ENCODE measurements around the gene FADS6. TPM values are rescaled to one million over a fixed set of nuclear protein-coding genes. Genes with fewer than 3 reads are reported as not detected.

The FADS6 gene
- total and polyA plus RNA-seq, 2 of the 13 experiments (the other 11 are each of a cell fraction or from before 2014, with no cell fraction given), result 0.11 TPM

DNA sequence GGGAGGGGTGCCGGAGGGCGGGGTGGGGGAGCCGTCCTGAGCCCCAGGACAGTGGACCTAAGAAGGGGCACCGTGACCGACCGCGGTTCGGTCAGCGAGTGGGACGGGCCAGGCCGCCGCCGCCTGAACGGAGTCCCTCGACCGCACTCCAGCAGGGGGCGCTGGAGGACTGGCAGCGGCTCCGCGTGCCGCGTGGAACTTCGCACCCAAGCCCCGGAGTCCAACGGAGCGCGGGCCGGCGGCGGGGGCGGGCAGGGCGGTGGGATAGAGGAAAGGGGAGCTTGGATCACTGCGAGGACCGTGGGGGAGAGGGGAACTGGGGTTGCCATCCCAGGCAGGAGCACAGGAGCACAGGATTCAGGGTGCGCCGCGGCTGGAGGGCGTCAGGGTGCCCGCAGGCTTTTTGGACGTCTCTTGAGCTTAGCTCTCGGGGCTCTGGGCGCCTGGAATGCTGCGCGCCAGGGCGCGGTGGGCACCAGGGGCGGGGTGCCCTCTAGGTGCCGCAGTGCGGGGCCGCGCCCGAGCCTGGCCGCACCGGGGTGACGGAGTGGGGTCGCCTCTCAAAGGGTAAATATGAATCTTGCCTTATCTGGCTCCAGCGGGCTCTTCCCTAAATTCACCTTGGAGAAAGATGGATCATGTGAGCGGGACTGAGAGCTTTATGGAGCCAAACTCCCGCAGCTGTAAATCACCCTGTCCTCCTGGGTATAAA, 30.3 kb upstream of the FADS6 start (continued):
- 0 out of 2 replicates have a peak, but pooled peaks have one; percentile 54 for TF ChIP-seq ZNF589 (CRISPR knock-in tag; conservative IDR thresholded peaks at IDR 0.05)
- TF ChIP-seq MBD4 (IDR thresholded peaks at IDR 0.05; ENCODE audit: borderline replicate concordance, low read length), result no peak
- peak; percentile 75 for TF ChIP-seq ZNF792 (CRISPR knock-in tag; IDR thresholded peaks at IDR 0.05)
- no peak for TF ChIP-seq EEA1 (CRISPR knock-in tag; IDR thresholded peaks at IDR 0.05; ENCODE audit: borderline replicate concordance)
- no peak for TF ChIP-seq KLF13 (CRISPR knock-in tag; IDR thresholded peaks at IDR 0.05)
- TF ChIP-seq ZSCAN31 (CRISPR knock-in tag; IDR thresholded peaks at IDR 0.05; ENCODE audit: low read depth), result no peak
- no peak for TF ChIP-seq HNF1B (CRISPR knock-in tag; IDR thresholded peaks at IDR 0.05)
- TF ChIP-seq MEF2D (CRISPR knock-in tag; IDR thresholded peaks at IDR 0.05), result no peak
- no peak for TF ChIP-seq ZFP62 (CRISPR knock-in tag; IDR thresholded peaks at IDR 0.05)
- TF ChIP-seq CCAR2 (optimal IDR thresholded peaks at IDR 0.05; ENCODE audit: low read depth, low read length), result no peak
- peak; percentile 56 to 60; a peak in 1 of 4 replicates for TF ChIP-seq HMGXB4 (CRISPR knock-in tag; IDR thresholded peaks at IDR 0.05; ENCODE audit: borderline replicate concordance in 1 of 2, low read depth in 1 of 2)
- no peak for TF ChIP-seq NFRKB (IDR thresholded peaks at IDR 0.05)
- TF ChIP-seq ZNF784 (CRISPR knock-in tag; IDR thresholded peaks at IDR 0.05; ENCODE audit: borderline replicate concordance), result peak; percentile 90; the same call in 1 of the 2 replicates
- TF ChIP-seq KIAA2018 (CRISPR knock-in tag; IDR thresholded peaks at IDR 0.05; ENCODE audit: borderline replicate concordance), result no peak
- no peak for TF ChIP-seq FOXK1 (CRISPR knock-in tag; IDR thresholded peaks at IDR 0.05; ENCODE audit: borderline replicate concordance, low read depth)
- no peak for TF ChIP-seq MLLT10 (CRISPR knock-in tag; IDR thresholded peaks at IDR 0.05)
- TF ChIP-seq SRY (CRISPR knock-in tag; IDR thresholded peaks at IDR 0.05), result no peak
